Neuronal stem cell (in vitro differentiated cells): ENCODE data around the gene RAP1A.

ENCODE experiments used
- DNase-seq: peaks from one replicate; pipeline ENCODE4 v3.0.0-alpha.2; 2013; ENCODE audit warnings: low spot score
- H2AFZ ChIP-seq: one replicate; pipeline ENCODE4 v1.6.1; 2013; ENCODE audit warnings: mild to moderate bottlenecking, low read length, inconsistent platforms
- H2AK5ac ChIP-seq: 2 replicates; pipeline ENCODE4 v1.6.1; 2013; ENCODE audit warnings: low read depth, mild to moderate bottlenecking, inconsistent platforms, low read length, moderate library complexity, mixed read lengths
- H2BK120ac ChIP-seq: 2 replicates; pipeline ENCODE4 v1.6.1; 2013; ENCODE audit warnings: low read depth, mild to moderate bottlenecking, inconsistent platforms, low read length, moderate library complexity, mixed read lengths
- H2BK12ac ChIP-seq: one replicate; pipeline ENCODE4 v1.6.1; 2013; ENCODE audit warnings: low read length, inconsistent platforms
- H2BK15ac ChIP-seq: 2 replicates; pipeline ENCODE4 v1.6.1; 2013; ENCODE audit warnings: mild to moderate bottlenecking, low read length, inconsistent platforms, mixed read lengths
- H2BK5ac ChIP-seq: one replicate; pipeline ENCODE4 v1.6.1; 2013; ENCODE audit warnings: inconsistent platforms, mild to moderate bottlenecking, low read length, moderate library complexity
- H3K14ac ChIP-seq: one replicate; pipeline ENCODE4 v1.6.1; 2013; ENCODE audit warnings: low read length, inconsistent platforms
- H3K18ac ChIP-seq: 2 replicates; pipeline ENCODE4 v1.6.1; 2013; ENCODE audit warnings: low read length, inconsistent platforms
- H3K23ac ChIP-seq: 2 replicates; pipeline ENCODE4 v1.6.1; 2013; ENCODE audit warnings: low read depth, mild to moderate bottlenecking, mixed read lengths, low read length, inconsistent platforms; ENCODE audit not compliant: poor library complexity
- H3K27ac ChIP-seq: replicated peaks from 3 replicates; pipeline ENCODE4 v1.5.1; 2013; ENCODE audit warnings: low read length, inconsistent platforms
- H3K27me3 ChIP-seq, 3 experiments: 2 replicates each; pipeline ENCODE4 v1.6.1; 2013; ENCODE audit warnings: low read length in 3 of 3, mild to moderate bottlenecking in 2 of 3, inconsistent platforms in 1 of 3, low read depth in 1 of 3, mixed read lengths in 1 of 3, moderate library complexity in 1 of 3; ENCODE audit not compliant: control insufficient read depth in 3 of 3, insufficient read depth in 3 of 3
- H3K36me3 ChIP-seq, 2 donors: replicated peaks in 1 of 2; 2 replicates each; pipeline ENCODE4 v1.6.1; 2013; ENCODE audit warnings: low read length in 2 of 2; ENCODE audit not compliant: control insufficient read depth in 2 of 2, insufficient read depth in 2 of 2
- H3K4ac ChIP-seq: 2 replicates; pipeline ENCODE4 v1.6.1; 2013; ENCODE audit warnings: inconsistent platforms, mild to moderate bottlenecking, low read length, moderate library complexity
- H3K4me1 ChIP-seq, 2 donors: 1 replicate in 1 of 2; 2 replicates in 1 of 2; pipeline ENCODE4 v1.6.1; 2013; ENCODE audit warnings: low read length in 2 of 2, low read depth in 1 of 2; ENCODE audit not compliant: control insufficient read depth in 2 of 2, insufficient read depth in 1 of 2
- H3K4me2 ChIP-seq: one replicate; pipeline ENCODE4 v1.6.1; 2013; ENCODE audit warnings: mild to moderate bottlenecking, low read length, inconsistent platforms; ENCODE audit not compliant: insufficient read depth, poor library complexity, severe bottlenecking
- H3K4me3 ChIP-seq, 2 donors: 2 replicates each; pipeline ENCODE4 v1.5.1; 2013; ENCODE audit warnings: low read length in 2 of 2, mild to moderate bottlenecking in 2 of 2, inconsistent platforms in 1 of 2, moderate library complexity in 1 of 2
- H3K79me1 ChIP-seq: one replicate; pipeline ENCODE4 v1.6.1; 2013; ENCODE audit warnings: low read depth, mild to moderate bottlenecking, inconsistent platforms, low read length, moderate library complexity
- H3K9ac ChIP-seq: one replicate; pipeline ENCODE4 v1.6.1; 2013; ENCODE audit warnings: mild to moderate bottlenecking, low read depth, low read length, inconsistent platforms; ENCODE audit not compliant: poor library complexity
- H3K9me3 ChIP-seq, 2 donors: replicated peaks in 1 of 2; 2 replicates each; pipeline versions ENCODE3 to v1.6.1; 2013; ENCODE audit warnings: low read length in 2 of 2, mild to moderate bottlenecking in 2 of 2, inconsistent platforms in 1 of 2, low read depth in 1 of 2, mixed read lengths in 1 of 2, moderate library complexity in 1 of 2; ENCODE audit not compliant: control insufficient read depth in 2 of 2, insufficient read depth in 1 of 2
- H4K8ac ChIP-seq: one replicate; pipeline ENCODE4 v1.6.1; 2013; ENCODE audit warnings: low read depth, mild to moderate bottlenecking, inconsistent platforms, low read length, moderate library complexity
- H4K91ac ChIP-seq: one replicate; pipeline ENCODE4 v1.6.1; 2013; ENCODE audit warnings: low read length, low read depth, mild to moderate bottlenecking, inconsistent platforms; ENCODE audit not compliant: poor library complexity
- WGBS, 2 donors: extraction: QIAGEN DNeasy Blood & Tissue Kit; methylation state at CpG; one replicate each; pipeline ENCODE4 v1.1.7; 2013; ENCODE audit warnings: missing lambda C conversion rate in 2 of 2, mixed read lengths in 1 of 2; ENCODE audit not compliant: insufficient read length in 2 of 2, insufficient replicate concordance in 1 of 2; ENCODE audit errors: extremely low coverage in 2 of 2; 5-methylcytosine and 5-hydroxymethylcytosine counted together

RAP1A gene

DNA sequence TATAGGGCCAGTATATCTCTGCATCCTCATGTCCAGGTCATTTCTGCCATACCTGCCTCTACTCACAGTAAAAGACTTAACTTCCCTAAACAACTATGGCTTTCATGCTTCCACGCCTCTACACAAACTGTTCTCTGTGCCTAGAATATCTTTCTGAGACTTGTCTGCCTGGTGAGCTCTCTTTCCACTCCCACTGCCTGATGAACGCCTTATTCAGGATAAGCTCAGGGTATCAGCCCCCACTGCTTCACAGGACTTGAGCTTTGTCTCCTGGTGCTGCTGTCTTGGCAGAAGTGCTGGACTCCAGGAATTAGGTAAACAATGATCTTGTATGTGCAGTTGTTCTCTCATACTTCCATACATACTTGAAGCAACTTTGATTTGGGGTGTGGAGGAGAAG, 131.3 kb downstream of the RAP1A start:
- no CpG with 5 or more reads among the region's 2 CpGs for WGBS, 2 donors

DNA sequence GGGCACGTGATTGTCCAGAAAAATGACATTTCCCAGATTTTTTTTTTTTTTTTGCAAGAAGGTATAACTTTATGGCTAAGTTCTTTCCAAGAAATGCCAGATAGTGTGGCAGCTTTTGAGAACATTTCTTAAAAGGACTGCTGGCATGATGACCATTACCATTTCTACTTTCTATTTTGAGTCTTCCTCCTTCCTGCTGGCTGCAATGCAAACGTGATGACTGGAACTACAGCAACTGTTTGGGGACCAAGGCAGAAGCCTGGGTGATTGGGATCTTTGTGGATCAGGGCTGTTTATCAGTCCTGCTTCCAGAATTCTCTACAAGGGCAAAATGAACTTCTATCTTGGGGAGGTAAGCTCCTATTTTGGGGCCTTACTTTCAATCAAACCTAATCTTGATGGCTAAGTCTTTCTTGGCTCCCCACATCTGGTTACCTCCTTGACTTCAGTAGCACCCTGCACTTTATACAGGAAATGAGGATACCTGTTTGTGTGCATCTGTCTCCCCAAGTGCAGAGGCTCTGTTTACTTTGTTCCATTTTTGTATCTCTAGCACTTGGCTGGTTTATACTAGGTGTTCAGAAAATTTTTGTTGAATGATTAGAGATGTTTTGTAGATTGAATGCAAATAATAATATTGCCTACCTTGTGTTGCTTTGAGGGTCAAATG, 132.5 kb downstream of the RAP1A start:
- Histone ChIP-seq H3K36me3 (peaks cover 0 to 5% of the 10 kb centered on the region in 2 donors), H4K8ac (no peak overlapping the region), H3K27ac (no peak overlapping the region), H3K18ac (no peak overlapping the region), H3K4me3 (no peak overlapping the region), H3K9me3 (no peaks in the 10 kb centered on the region), H3K14ac (no peak overlapping the region), H2BK5ac (no peak overlapping the region), H3K4me1 (peaks cover 23 to 27% of the 10 kb centered on the region in 2 donors), H3K9ac (no peak overlapping the region), H3K79me1 (no peaks in the 10 kb centered on the region), H2AFZ (no peak overlapping the region), H3K4ac (no peak overlapping the region), H3K23ac (no peak overlapping the region), H2BK120ac (no peak overlapping the region), H2BK15ac (no peak overlapping the region), H4K91ac (no peak overlapping the region), H3K4me2 (no peak overlapping the region), H3K27me3 (no peaks in the 10 kb centered on the region), H2BK12ac (no peak overlapping the region), H2AK5ac (no peak overlapping the region)
- WGBS, 2 donors, result no CpG with 5 or more reads among the region's 2 CpGs
- no peak for DNase-seq

More for the DNA sequence above, 131.3 kb downstream of the RAP1A start:
- Histone ChIP-seq H2BK5ac (no peak overlapping the region), H3K36me3 (no peaks in the 10 kb centered on the region), H2BK12ac (no peak overlapping the region), H3K4me2 (no peak overlapping the region), H3K23ac (no peak overlapping the region), H3K4ac (no peak overlapping the region), H3K4me1 (peaks cover 15 to 24% of the 10 kb centered on the region in 2 donors), H2BK120ac (no peak overlapping the region), H4K91ac (no peak overlapping the region), H3K9ac (no peak overlapping the region), H3K9me3 (no peaks in the 10 kb centered on the region), H3K79me1 (no peaks in the 10 kb centered on the region), H2AFZ (no peak overlapping the region), H4K8ac (no peak overlapping the region), H3K27me3 (no peaks in the 10 kb centered on the region), H3K4me3 (no peak overlapping the region), H2BK15ac (no peak overlapping the region), H3K14ac (no peak overlapping the region), H2AK5ac (no peak overlapping the region), H3K27ac (no peak overlapping the region), H3K18ac (no peak overlapping the region)
- no peak for DNase-seq

DNA sequence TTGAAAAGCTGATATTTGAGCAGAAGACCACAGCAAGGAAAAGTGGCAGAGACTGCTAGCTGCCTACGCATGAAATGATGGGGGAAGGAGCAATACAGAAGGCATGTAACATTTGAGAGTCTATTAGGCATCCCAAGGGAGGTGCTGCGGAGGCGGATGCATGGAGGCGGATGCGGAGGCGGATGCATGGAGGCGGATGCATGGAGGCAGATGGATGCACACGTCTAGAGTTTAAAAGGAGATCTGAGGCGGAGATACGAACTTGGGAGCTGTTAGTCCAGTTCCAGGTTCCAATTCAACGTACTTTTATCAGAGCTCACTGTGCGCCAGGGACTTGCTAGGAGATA, 135.4 kb downstream of the RAP1A start:
- no peak overlapping the region for H2BK15ac ChIP-seq
- H3K4ac ChIP-seq, result peak overlapping the region; percentile 56
- no peak overlapping the region for H2AK5ac ChIP-seq
- H3K4me1 ChIP-seq, result peaks cover 10 to 11% of the 10 kb centered on the region in 2 donors
- peak overlapping the region; percentile 98 for H3K9ac ChIP-seq
- WGBS, 2 donors, result no CpG with 5 or more reads among the region's 12 CpGs
- H3K9me3 ChIP-seq, result no peaks in the 10 kb centered on the region
- H3K27ac ChIP-seq, result peak overlapping the region; percentile 98
- H3K14ac ChIP-seq, result no peak overlapping the region
- no peak overlapping the region for H2BK120ac ChIP-seq
- DNase-seq, result no peak
- no peak overlapping the region for H2BK5ac ChIP-seq
- no peak overlapping the region for H2BK12ac ChIP-seq
- H3K18ac ChIP-seq, result peak overlapping the region; percentile 97
- H2AFZ ChIP-seq, result peak overlapping the region; percentile 92
- no peaks in the 10 kb centered on the region for H3K79me1 ChIP-seq
- H3K23ac ChIP-seq, result peak overlapping the region; percentile 67
- no peaks in the 10 kb centered on the region for H3K27me3 ChIP-seq
- H4K8ac ChIP-seq, result no peak overlapping the region
- H3K4me2 ChIP-seq, result peak overlapping the region; percentile 80
- H3K36me3 ChIP-seq, result peaks cover 2 to 33% of the 10 kb centered on the region in 2 donors
- H3K4me3 ChIP-seq, result peak overlapping the region; percentile 83 to 87
- H4K91ac ChIP-seq, result no peak overlapping the region

DNA sequence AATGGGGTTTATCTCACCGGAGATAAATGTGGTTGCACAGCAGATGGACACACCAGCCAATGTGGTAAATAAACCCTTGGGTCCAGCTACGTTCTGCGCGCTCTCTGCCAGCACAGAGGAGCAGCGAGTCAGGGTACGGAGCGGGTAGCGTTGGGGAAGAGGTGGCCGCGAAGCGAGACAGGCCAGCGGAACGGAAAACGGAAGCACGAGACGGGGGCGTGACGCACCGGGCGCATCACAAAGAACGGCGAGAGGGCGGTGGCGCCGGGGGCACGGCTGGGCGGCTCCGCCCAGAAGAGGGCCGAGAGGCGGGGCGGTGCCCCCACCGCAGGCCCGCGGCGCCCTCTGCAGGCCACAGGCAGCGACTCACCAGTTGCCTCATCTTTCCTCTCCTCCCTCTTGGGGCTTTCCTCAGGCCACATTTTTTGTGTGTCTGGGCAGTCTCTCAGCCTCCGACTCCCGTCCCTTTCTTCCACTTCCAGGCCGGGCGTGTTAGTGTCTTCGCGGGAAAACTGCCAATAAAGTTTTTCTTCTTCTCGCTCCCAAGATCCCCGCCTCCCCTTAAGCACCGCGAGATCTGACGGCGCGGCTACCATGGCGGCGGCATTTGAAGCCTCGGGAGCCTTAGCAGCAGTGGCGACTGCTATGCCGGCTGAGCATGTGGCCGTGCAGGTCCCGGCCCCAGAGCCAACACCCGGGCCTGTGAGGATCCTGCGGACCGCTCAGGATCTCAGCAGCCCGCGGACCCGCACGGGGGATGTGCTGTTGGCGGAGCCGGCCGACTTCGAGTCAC, 135.9 kb downstream of the RAP1A start, which contains the start of gene DDX20:
Gene DDX20, plus strand, starts transcription at position 571 of the 793 bp plus-strand sequence. Its CDS starts 24 bp downstream, at position 595.
- H2AFZ ChIP-seq, result peak within 1 kb of the TSS; percentile 92
- H4K8ac ChIP-seq, result no peak within 1 kb of the TSS
- peak within 1 kb of the TSS; percentile 80 for H3K4me2 ChIP-seq
- H3K14ac ChIP-seq, result peak within 1 kb of the TSS; percentile 41
- peak within 1 kb of the TSS; percentile 87 to 91 for H3K4me3 ChIP-seq
- no peaks in the 10 kb centered on the region for H3K9me3 ChIP-seq
- DNase-seq, result peak; percentile 95
- H2AK5ac ChIP-seq, result no peak within 1 kb of the TSS
- peak within 1 kb of the TSS; percentile 56 for H3K4ac ChIP-seq
- H3K36me3 ChIP-seq, result peaks cover 2 to 38% of the 10 kb centered on the region in 2 donors
- H2BK15ac ChIP-seq, result no peak within 1 kb of the TSS
- peak within 1 kb of the TSS; percentile 67 for H3K23ac ChIP-seq
- no peak within 1 kb of the TSS for H2BK12ac ChIP-seq
- no peaks in the 10 kb centered on the region for H3K79me1 ChIP-seq
- H2BK5ac ChIP-seq, result peak within 1 kb of the TSS; percentile 19
- H3K9ac ChIP-seq, result peak within 1 kb of the TSS; percentile 98
- peaks cover 7 to 11% of the 10 kb centered on the region in 2 donors for H3K4me1 ChIP-seq
- peak within 1 kb of the TSS; percentile 98 for H3K18ac ChIP-seq
- no CpG with 5 or more reads among the region's 67 CpGs for WGBS, 2 donors
- no peak within 1 kb of the TSS for H2BK120ac ChIP-seq
- H3K27ac ChIP-seq, result peak within 1 kb of the TSS; percentile 98
- no peaks in the 10 kb centered on the region for H3K27me3 ChIP-seq
- H4K91ac ChIP-seq, result peak within 1 kb of the TSS; percentile 96
